Stimulated activated CD4-positive, alpha-beta T cell treated with anti-CD3 and anti-CD28 coated beads, Interleukin-12 subunit alpha, Interleukin-12 subunit beta, amount 100 ng/mL, for 48 hours (primary cell): ENCODE data around the gene VSTM2B.
"Not testable (repeated sequence)": the region's sequence is repeated elsewhere in the genome, so short reads cannot be mapped to it uniquely, and the experiment has no call there.

Experiments
- DNase-seq, 3 donors: peaks; one replicate each; pipeline ENCODE4 v3.0.0-alpha.2; 2020; ENCODE audit warnings: low read depth in 2 of 3, low spot score in 1 of 3

The VSTM2B gene

DNA sequence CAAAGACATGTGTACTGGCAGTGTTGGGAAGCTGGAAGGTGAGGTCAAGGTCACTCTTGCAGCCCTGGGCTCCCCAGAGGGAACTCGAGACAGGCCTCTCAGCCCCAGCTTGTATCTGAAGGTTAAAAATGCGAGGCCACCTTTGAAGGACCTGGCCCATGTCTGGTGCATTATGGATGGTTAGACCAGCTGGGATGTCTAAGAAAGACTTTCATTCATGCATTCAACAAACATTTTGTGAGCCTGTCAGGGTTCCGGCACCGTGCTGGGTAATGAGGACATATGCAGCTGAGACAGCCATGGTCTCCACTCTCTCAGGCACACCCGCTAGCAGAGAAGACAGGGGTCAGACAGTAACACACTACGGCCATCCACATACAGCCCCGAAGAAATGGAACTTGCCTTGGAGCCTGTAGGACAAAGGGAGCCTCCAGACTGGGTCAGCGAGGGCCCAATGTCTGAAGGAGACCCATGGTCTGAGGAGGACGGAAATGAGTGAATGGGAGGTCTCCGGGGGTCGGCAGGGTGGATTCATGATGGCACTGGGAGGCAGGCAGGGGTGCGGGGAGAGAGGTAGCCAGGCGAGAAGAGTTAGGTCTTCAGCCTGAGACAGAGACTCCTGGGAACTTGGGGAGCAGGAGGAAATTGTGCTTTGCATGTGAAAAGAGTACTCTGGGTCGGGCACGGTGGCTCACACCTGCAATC, 19.0 kb downstream of the VSTM2B start:
- DNase-seq: no peak

DNA sequence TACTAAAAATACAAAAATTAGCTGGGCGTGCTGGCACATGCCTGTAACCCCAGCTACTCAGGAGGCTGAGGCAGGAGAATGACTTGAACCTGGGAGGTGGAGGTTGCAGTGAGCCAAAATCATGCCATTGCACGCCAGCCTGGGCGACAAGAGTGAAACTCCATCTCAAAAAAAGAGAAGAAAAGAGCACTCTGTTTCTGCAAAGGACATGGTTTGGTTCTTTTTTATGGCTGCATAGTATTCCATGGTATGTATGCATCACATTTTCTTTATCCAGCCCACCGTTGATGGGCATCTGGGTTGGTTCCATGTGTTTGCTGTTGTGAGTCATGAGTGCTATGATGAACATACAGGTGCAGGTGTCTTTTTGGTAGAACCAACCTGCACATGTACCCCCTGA, 19.7 kb downstream of the VSTM2B start:
- DNase-seq: not testable (repeated sequence)

DNA sequence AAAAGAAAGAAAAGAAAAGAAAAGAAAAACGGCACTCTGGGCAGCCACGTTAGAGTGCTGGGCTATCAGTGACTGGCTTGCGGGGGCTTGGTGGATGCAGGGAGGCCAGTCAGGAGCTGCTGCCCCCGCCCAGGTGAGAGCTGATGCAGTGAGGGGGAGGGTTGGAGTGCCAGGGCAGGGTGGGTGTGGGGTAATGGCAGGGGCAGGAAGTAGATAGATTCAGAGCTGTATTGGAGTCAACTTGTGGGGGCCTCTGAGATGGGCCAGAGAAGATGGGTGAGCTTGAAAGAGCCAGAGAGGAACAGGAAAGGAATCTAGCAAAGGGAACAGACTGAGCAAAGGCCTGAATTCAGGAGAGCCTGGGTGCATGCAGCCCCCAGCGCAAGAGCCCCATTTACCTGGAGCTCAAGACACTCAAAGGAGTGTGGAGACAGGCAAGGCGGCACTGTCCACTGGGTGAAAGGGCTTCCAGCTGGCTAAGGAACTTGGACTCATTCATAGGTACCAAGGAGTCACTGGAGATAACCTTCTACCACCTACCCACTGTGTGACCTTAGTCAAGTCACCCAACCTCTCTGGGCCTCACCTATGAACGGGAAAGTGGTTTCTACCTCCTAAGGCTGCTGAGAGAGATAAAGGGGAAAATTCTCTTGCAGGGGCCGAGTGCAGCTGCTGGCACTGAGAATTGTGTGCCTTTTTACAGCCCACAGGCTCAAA, 20.2 kb downstream of the VSTM2B start:
- DNase-seq: no peak

DNA sequence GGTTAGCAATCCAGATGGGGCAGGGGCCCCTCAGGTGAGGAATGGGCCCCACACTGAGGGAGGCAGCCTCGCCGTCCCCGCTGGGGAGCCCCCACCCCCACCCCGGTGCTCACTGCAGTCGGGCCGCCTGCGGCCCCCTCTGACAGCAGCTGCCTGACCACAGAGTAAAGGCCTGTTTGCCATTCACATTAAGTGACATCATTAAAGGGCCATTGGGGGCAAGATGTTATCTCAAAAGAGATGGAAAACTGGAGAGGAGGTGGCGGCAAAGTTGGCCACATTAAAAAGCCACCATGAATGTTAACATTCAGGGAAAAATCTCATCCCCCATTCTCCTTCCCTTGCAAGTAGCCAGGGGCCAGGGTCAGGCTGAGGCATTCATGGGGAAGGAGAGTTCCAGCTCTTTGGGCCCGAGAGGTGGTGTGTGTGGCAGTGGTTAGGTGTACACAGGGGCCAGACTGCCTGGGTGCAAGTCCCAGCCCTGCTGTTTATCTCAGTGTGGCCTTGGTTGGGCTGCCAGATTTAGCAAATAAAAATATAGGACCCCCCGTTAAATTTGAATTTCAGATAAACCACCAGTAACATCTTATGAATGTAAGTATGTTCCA, 20.9 kb downstream of the VSTM2B start:
- no peak for DNase-seq

DNA sequence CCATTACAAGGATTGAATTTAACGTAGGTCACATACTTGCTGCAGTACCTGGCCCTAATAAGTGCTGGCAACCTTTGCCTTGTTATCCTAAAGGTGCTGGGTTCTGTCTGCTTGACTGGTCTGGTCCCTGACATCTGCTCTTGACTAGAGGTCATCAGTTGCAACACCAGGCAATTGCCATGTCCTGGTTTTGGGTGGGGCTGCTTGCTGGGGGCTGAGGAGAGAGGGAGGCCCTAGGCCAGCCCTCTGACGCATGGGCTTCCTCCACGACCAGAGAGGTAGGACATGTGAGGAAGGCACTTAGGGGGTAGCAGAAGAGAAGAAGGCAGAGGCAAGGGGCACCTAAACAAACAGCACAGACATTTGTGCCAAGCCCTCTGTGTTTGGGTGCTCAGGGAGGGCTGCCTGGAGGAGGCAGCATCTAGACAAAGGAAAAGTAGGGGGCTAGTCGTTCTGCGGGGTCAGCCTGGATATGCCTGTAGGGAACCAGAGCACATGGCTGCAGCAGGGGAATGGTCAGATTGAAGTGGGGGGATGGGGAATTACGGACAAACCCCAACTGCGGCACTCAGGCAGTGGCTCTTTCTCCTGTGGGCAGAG, 21.7 kb downstream of the VSTM2B start:
- DNase-seq: no peak

DNA sequence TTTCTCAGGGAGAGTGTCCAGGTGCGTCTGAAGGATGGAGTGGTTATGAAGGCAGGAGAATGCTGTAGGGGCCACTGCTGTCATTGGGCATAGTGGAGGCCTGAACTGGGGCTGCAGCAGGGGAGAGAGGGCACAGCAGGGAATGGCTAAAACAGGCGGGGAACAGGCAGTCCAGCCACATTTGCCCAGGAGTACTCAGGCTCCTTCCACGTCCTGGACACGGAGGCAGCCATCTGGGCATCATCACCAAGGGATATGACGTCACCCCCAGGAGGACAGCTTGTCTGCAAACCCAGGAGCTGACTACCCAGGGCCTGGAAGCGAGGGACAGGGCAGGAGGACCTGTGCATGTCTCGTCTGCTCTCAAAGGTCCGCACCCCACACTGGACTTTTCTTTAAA, 22.2 kb downstream of the VSTM2B start:
- no peak for DNase-seq

DNA sequence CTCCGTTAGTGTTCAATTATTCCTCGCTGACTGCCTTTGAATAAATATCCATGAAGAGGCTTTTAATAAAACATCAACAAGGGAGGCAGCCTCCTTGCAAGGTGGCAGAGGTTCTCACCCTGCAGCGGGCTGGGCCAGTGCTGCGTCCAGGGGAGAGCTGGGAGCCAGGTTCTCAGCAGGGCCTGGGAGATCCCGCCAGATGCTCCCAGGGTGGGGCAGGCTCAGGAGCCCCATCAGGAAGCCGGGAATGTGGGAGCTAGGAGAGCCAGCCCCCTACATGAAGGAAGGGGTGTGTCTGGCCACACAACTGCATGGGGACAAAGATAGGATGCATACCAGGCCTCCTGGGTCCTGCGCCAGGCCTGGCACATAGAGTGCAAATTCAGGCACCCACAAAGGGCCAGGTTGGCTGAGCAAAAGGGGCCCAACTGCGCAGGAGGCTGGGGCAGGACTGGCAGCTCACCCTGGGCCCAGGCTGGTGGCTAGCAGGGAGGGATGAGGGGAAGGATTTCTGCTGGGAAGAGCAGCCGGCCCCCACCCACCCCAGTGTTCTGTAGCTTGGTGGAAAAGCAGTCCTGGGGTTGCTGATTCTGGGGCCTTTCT, 22.8 kb downstream of the VSTM2B start:
- no peak for DNase-seq

DNA sequence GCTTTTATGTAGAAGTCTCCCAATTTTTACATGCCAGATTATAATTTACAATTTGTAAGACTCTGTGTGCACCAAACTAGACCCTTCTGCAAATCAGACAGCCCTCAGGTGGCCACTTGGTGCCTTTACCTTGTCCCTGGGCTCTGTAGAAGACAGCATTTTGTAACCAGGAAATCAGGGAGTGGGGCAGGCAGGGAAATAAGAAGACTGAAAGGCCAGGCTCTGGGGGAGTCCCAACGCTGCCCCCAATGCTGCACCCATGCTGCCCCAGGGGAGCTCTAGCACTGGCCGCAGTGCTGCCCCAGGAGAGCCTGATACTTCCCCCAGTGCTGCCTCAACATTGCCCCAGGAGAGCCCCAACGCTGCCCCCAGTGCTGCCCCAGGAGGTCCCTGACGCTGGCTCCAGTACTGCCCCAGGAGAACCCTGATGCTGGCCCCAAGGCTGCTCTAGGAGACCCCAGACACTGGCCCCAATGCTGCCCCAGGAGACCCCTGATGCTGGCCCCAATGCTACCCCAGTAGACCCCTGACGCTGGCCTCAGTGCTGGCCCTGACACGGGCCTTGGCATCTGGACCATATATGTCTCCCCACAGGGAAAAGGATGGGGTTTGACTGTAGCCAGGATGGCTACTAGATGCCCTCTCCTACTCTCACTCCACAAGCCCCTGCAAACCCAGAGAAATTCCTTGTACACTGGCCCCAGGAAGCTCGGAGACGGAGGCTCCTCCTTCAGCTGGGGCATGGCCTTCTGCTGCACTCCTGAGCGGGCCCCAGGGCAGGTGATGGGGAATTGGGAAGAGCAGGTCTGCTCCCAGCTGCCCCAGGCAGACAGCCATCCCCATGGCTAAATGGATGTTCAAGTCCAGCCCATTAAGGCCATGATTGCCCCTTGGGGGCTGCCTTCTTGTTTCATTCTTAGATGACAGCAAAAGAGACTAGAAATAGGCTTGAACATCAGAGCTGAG, 23.6 kb downstream of the VSTM2B start:
- no peak for DNase-seq

DNA sequence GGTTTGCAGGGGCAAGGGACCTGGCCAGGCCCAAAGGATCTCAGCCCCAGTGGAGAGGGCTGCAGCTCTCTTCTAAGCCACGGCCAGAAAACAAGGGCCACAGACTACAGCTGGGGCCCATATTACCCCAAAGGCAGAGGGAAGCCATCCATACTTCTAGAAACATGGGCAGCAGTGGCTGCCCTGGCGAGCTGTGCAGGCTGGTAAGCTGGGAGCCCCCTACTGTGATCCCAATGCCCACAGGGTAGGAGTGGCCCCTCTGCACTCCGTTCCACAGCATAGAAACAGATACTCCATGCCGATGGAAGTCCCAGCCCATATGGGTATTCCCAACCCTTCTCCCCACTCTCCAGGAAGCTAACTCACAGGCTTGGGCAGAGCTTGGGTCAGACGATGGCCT, 25.1 kb downstream of the VSTM2B start:
- DNase-seq: no peak

DNA sequence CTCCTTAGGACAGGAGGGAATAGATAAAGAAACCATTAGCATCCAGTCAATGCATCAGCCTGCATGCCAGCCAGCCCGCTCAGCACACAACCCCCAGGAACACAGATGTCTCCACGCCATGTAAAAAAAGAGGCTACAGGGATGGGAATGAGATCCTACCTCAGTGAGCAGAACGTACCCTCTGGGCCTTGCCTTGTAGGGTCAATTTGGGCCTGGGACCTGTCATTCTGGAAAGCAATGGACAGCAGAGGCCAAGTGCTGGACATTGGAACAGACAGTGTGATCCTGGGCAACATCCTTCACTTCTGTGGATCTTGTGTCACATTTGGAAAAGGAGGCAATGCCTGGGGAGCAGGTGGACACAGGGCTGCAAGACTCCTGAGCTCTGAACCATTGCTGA, 26.0 kb downstream of the VSTM2B start:
- DNase-seq: no peak

DNA sequence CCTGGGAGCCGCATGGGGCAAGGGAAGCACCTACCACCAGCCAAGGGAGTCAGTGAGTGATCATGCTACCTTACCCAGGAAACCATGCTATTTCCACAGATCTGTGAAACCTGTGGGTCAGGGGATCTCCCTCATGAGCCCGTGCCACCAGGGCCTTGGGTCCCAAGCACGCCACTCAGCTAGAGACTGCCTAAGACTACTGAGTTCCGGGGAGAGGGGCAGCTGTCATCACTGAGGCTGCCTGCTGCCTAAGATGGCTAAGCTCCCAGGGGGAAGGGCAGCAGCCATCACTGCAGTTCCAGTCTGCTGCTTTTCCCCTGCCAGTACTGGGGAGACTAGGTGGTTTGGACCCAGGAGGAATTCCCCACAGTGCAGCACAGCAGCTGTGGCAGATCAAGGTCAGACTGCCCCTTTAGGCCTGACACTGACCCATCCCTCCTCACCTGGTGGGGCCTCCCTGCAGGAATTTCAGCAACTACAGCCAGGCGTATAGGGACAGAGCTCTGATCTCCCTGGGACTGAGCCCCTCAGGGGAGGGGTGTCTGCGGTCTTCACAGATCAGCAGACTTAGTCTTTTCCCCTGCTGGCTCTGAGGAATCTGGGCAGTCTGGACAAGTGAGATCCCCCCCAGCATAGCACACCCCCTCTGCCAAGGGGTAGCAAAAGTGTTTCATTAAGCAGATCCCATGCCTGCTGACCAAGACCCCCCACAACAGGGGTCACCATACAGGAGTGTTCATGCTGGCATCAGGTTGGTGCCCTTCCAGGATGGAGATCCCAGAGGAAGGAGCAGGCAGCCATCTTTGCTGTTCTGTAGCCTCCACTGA, 26.9 kb downstream of the VSTM2B start:
- no peak for DNase-seq

DNA sequence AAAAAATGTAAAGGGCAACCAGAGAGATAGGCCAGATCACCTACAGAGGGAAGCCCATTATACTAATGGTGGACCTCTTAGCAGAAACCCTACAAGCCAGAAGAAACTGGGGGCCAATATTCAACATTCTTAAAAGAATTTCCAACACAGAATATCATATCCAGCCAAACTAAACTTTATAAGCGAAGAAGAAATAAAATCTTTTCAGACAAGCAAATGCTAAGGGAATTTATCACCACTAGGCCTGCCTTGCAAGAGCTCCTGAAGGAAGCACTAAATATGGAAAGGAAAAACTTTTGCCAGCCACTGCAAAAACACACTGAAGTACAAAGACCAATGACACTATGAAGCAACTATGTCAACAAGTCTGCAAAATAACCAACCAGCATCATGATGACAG, 28.4 kb downstream of the VSTM2B start:
- no peak for DNase-seq

DNA sequence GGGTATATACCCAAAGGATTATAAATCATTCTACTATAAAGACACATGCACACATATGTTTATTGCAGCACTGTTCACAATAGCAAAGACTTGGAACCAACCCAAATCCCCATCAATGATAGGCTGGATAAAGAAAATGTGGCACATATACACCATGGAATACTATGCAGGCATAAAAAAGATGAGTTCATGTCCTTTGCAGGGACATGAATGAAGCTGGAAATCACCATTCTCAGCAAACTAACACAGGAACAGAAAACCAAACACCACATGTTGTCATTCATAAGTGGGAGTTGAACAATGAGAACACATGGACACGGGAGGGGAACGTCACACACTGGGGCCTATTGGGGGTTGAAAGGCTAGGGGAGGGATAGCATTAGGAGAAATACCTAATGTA, 33.3 kb downstream of the VSTM2B start:
- DNase-seq: not testable (repeated sequence)

DNA sequence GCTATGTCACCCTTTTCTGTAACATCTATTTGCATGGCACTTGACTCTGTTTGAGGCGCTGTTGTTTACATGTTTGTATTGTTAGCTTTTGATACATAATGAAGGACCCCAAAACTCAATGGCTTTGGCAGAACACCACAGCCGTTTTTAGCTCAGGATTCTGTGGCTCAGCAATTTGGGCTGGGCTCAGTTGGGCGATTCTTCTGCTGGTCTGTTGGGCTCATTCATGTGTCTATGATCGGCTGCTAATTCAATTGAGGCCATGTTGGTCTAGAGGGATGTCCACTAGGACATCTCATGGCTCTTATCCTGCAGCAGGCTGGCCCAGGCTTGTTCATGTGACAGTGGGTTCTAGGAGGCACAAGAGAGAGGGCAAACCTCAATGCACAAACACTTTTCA, 33.9 kb downstream of the VSTM2B start:
- DNase-seq: no peak

DNA sequence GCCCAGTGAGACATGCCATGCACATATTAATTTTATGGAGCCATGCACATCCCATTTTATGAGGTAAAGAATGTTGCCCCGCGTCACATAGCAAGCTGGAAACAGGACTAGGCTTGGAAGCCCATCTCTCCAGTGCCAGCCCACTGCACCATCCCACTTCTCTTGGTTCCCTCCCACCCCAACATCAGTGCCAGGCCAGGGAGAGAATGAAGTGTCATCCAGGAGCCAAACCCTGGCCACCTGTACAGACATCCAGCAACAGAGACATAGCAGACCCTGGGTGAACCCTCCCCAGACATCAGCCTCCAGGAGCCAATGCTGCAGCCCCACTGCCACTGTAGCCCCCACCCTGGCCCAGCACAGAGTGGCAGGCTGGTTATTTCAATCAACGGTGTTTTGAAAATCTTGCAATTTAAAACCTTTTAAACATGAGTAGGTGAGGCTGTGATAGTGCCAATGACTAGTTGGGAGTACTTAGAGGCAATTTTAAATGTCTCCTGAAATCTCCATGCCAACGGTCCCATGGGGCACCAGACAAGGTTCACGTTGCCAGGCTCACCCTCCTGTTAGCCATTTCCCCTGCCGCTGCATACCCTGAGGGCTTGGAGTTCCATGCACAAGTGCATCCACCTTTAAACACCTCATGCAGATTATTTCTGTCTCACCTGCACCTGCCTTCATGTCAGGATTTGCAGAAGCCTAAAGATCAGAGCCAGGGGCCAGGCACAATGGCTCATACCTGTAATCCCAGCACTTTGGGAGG, 34.7 kb downstream of the VSTM2B start:
- no peak for DNase-seq

DNA sequence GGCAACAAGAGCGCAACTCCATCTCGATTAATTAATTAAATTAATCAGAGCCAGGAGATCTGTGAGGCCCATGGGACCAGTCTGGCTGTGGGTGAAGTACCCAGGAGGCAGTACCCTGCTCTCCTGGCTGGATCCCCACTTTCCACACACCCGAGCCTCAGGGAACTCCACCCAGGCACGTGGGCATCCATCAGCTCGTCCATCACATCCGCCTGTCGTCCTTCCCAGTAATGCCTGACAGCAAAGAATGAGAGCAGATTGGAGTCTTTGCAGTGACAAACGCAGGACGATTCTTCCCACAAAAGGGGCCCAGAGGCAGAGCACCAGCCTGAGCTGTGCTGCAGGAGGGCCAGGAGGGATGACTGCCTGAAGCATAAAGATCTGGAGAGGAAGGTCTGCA, 35.8 kb downstream of the VSTM2B start:
- no peak for DNase-seq

DNA sequence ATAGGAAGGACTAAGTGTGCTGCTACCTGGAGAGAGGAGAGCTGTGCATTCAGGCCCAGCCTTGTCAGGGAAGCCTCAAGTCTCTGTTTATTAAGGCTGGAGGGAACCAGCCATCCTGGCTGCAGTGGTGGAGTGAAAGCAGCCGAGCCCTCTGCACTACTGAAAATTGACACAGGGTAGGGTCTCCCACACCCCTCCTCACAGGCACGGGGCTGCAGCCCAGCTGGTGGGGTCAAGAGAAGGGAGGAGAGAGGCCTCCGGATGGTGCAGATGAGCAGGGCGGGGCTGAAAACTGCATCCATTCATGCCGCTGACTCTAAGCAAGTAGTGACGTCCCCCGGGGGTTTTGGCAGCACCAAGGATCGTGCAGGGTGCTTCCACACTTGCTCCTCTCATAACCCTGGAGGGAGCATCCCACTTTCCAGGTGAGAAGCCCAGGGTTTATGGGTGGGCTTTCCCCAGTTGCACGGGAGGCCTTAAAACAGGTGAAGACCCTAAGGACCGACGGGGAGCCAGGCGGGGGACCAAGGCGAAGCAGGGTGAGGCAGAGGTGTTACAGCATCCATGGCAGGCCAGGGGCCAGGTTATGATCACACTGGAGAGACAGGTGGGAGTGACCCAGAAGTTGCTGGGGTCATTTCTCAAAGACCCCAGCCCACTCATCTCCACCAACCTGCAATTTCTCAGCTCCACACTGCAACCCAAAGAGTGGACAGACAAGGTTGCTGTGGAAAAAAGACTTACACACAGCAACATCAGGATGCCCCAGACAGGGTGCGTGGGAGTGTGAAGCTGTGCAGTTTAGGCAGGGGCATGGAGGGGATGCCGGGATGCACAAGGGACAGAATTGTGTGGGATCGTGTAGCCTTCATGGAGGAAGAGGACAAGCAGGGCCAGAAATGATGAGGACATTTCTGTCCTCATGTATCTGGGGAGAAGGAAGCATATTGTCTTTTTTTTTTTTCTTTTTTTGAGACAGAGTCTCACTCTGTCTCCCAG, 36.8 kb downstream of the VSTM2B start:
- no peak for DNase-seq
